WI38 (cell line): ENCODE measurements around the gene MRPL23.

ENCODE experiments used
- H3K4me3 ChIP-seq: 2 replicates; pipeline ENCODE4 v1.5.1; 2011; ENCODE audit warnings: low read depth, mild to moderate bottlenecking, control low read depth, low read length
- TF ChIP-seq, protein P1 (sequence below): IDR thresholded peaks from 2 replicates; pipeline ENCODE4 v1.5.1; 2012; ENCODE audit warnings: low read depth, mild to moderate bottlenecking, control low read depth, low read length

The MRPL23 gene

DNA sequence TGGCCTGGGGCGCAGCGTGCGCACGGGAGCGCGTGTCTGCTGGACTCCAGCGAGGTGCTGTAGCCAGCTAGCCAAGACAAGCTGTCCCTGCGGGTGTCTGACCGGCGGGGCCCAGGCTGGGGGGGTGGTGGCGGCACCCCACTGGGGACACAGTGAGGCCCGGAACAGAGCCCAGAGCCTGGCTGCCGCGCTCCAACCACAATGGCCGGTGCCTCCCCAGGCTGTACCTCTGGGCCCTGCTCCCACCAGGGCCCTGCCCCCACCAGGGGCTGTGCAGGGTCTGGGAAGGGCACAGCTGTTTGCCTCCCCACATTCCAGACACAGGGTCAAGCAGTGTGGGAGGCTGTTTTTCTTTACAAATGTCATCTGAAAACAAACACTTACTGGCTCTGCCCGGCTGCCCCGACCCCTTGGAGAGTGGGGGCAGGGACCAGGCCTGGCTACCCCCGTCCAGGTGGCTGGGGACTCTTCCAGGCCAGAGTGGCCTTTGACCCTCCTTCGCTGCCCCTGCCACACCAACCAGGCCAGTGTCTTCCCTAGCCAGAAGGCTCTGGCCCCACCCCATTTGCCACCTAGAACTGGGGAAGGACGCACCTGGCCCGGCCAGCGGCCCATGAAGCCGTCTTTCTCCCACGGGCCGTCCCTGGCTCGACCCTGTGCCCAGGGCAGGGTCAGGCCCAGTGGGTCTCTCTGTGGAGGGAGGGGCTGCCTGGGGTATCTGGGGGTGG is 35.9 kb downstream of the MRPL23 start:
- TF ChIP-seq, protein P1, sequence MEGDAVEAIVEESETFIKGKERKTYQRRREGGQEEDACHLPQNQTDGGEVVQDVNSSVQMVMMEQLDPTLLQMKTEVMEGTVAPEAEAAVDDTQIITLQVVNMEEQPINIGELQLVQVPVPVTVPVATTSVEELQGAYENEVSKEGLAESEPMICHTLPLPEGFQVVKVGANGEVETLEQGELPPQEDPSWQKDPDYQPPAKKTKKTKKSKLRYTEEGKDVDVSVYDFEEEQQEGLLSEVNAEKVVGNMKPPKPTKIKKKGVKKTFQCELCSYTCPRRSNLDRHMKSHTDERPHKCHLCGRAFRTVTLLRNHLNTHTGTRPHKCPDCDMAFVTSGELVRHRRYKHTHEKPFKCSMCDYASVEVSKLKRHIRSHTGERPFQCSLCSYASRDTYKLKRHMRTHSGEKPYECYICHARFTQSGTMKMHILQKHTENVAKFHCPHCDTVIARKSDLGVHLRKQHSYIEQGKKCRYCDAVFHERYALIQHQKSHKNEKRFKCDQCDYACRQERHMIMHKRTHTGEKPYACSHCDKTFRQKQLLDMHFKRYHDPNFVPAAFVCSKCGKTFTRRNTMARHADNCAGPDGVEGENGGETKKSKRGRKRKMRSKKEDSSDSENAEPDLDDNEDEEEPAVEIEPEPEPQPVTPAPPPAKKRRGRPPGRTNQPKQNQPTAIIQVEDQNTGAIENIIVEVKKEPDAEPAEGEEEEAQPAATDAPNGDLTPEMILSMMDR = no peak
- H3K4me3 ChIP-seq = no peak overlapping the region

DNA sequence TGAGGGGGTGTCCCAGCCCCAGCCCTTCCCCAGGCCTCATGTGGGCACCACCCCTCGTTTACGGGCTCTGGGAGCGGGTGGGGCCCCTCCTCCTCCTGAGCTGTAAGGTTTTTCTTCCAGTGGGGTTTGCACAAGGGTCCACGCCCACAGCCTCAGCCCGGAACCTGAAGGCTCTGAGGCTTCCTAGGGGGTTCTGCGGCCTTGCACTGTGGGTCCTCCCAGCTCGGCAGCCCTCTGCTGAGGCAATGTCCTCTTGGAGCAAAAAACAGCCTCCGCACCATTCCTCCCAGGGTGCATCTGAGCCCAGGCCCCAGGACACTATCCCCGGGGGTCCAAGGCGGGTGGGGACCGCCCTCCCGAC is 36.4 kb downstream of the MRPL23 start:
- TF ChIP-seq, protein P1 = no peak
- no peak overlapping the region for H3K4me3 ChIP-seq

DNA sequence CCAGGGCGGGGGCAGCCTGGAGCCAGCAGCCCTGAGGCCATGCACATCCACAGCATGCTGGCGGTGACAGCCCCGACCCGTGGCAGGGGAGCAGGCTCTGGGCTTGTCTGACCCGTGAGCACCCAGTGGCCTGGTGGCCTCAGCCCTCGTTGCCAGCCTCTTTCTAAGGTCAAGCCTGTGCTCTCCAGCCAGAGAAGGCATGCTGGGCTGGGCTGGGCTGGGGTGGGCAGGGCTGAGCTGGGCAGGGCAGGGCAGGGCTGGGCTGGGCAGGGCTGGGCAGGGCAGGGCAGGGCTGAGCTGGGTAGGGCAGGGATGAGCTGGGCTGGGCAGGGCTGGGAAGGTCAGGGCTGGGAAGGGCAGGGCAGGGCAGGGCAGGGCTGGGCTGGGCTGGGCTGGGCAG is 39.9 kb downstream of the MRPL23 start:
- no peak overlapping the region for H3K4me3 ChIP-seq
- TF ChIP-seq, protein P1 = no peak

DNA sequence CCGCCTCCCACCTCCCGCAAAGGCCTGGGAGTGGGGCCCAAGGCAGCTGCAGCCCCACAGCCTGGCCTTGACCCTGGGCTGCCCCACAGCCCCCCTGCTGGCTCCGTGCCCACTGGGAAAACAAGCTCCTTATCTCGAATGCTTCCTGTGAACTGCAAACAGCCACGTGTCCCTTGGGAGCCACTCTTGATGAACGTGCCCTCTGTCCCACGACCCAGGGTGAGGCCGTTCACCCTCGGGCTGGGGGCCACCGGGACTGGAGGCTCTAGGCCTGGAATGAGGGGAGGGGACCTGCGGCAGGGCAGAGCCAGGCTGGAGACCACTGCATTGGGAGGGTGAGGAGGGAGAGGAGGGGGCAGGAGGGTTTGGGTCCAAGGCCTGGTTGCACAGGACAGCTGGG is 41.0 kb downstream of the MRPL23 start:
- TF ChIP-seq, protein P1 = no peak

DNA sequence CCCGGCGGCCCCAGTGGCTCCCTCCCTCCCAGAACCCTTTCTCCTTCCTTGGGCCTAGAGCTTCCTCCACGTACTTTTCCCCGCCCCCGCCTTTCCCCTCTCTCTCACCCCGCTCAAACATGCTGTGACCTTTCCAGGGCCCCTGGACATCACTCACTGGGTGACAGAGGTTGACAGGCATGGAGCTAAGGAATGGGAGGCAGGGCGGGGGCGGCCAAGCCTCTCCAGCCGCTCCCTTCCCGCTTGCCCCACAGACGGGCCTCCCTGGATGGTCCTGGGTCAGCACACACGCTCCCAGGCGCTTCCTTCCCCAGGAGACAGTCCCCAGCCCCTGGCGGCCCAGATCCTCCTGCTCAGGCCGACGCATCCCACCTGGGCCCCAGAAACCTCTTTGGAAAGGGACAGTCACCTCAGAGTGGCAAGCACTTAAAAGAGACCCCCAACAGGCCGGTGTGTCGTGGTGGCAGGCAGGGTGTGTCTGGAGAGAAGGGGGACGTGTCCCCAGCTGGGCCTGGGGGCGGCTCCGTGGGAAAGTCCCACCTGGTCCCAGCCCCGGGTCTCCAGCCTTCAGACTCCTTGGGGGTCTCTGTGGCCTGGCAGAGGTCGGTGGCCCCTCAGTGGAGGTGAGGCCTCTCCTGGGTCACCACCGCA is 41.7 kb downstream of the MRPL23 start:
- TF ChIP-seq, protein P1 = no peak
- H3K4me3 ChIP-seq = no peak overlapping the region

More for the DNA sequence above, 41.0 kb downstream of the MRPL23 start:
- no peak overlapping the region for H3K4me3 ChIP-seq

DNA sequence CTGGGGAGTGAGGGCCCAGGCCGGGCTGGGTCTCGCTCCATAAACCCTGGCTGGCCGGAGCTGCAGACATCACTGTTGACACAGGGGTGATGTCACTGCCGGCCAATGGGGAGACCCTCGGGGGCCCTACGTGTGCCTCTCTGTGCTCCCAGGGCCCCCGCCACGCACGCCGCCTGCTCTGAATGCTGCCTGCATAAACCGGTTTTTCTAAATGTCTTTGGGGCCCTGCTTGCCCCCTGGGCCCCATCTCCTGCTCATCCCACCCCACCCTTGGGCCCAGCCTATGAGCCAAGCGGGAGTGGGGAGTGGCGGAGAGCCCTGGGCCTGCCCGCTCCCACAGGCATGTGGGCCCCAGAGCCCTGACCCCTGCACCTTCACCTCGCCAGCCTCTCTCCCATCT is 42.8 kb downstream of the MRPL23 start:
- TF ChIP-seq, protein P1 = no peak
- no peak overlapping the region for H3K4me3 ChIP-seq

DNA sequence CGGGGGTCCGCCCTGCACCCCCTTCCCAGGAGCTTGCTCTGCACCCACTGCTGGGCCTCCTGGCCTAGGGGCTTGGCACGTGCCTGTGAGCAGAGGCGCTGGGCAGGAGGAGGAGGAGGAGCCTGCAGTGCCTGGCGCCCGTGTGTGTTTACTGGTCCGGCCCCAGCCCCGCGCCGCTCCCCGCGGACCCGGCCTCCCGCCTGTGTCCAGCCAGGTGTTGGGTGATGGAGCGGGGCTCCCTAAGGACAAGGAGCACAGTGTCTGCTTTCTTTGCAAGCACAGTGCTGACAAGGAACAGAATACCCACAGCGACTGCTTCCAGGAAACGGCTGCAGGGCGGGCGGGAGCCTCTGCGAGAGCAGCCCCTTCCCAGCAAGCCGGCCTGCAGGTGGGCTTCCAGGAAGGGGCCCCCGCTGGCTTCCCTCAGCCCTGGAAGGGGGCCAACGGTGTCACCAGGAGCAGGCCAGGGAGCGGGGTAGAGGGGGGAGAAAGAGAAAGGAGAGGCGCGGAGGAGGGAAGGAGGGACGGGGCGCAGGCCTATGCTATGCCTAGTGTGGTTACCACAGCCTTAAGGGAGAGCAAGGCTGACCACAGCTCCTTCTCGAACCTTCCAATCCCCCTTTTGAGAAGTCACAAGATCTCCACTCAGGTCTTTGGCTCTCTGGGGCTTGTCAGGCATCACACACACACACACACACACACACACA is 43.9 kb downstream of the MRPL23 start:
- H3K4me3 ChIP-seq = no peak overlapping the region
- TF ChIP-seq, protein P1 = no peak
